ENCODE data around the gene TBX5.
A peak's percentile ranks its signal among the peaks of the same experiment; 100 is the strongest.

The TBX5 gene

GRCh38 chr12:114406984-114407841, 1.3 kb upstream of the TBX5 start:
- DNase-seq = peak in 1 of 10 donors; percentile 32
- intact Hi-C loops (cut with DNase I) = no loop called here

GRCh38 chr12:114406316-114406983, 506 bp upstream of the TBX5 start:
- DNase-seq = peak in 1 of 10 donors; percentile 66
- intact Hi-C loops (cut with DNase I) = no loop called here

- intact Hi-C loops (cut with DNase I) = no loop called here
- peak in 1 of 10 donors; percentile 75 for DNase-seq
Observed at GRCh38 chr12:114404926-114405518, 922 bp downstream of the TBX5 start.

- DNase-seq = peak in 1 of 10 donors; percentile 63
- intact Hi-C loops (cut with DNase I) = no loop called here
Observed at GRCh38 chr12:114404083-114404925, 1.6 kb downstream of the TBX5 start.

GRCh38 chr12:114403690-114404066, 2.3 kb downstream of the TBX5 start:
- peak in 1 of 10 donors; percentile 73 for DNase-seq
- intact Hi-C loops (cut with DNase I) = no loop called here

GRCh38 chr12:114403011-114403689, 2.8 kb downstream of the TBX5 start:
- intact Hi-C loops (cut with DNase I) = no loop called here
- peak in 1 of 10 donors; percentile 48 for DNase-seq

- intact Hi-C loops (cut with DNase I) = no loop called here
- no peak for DNase-seq
Observed at GRCh38 chr12:114402084-114402717, 3.7 kb downstream of the TBX5 start.

GRCh38 chr12:114401328-114402083, 4.4 kb downstream of the TBX5 start:
- intact Hi-C loops (cut with DNase I) = no loop called here

GRCh38 chr12:114400925-114401324, 5.0 kb downstream of the TBX5 start:
- intact Hi-C loops (cut with DNase I) = no loop called here
- peak in 1 of 10 donors; percentile 46 for DNase-seq

More at GRCh38 chr12:114401328-114402083, 4.4 kb downstream of the TBX5 start:
- peak in 1 of 10 donors; percentile 24 for DNase-seq

GRCh38 chr12:114400361-114400811, 5.6 kb downstream of the TBX5 start:
- DNase-seq = peak in 1 of 10 donors; percentile 78
- intact Hi-C loops (cut with DNase I) = no loop called here

GRCh38 chr12:114399664-114400211, 6.2 kb downstream of the TBX5 start:
- intact Hi-C loops (cut with DNase I) = no loop called here
- peak in 1 of 10 donors; percentile 55 for DNase-seq

GRCh38 chr12:114397978-114398881, 7.7 kb downstream of the TBX5 start:
- DNase-seq = peak in 1 of 10 donors; percentile 51

GRCh38 chr12:114396869-114397719, 8.8 kb downstream of the TBX5 start:
- intact Hi-C loops (cut with DNase I) = no loop called here
- DNase-seq = peak in 1 of 10 donors; percentile 43

More at GRCh38 chr12:114397978-114398881, 7.7 kb downstream of the TBX5 start:
- intact Hi-C loops (cut with DNase I) = no loop called here

- peak in 1 of 10 donors; percentile 34 for DNase-seq
Observed at GRCh38 chr12:114396153-114396868, 9.6 kb downstream of the TBX5 start.

GRCh38 chr12:114395755-114396152, 10.2 kb downstream of the TBX5 start:
- DNase-seq = peak in 1 of 10 donors; percentile 25
- intact Hi-C loops (cut with DNase I) = no loop called here

More at GRCh38 chr12:114396153-114396868, 9.6 kb downstream of the TBX5 start:
- intact Hi-C loops (cut with DNase I) = no loop called here
